ENCODE measurements around the gene HPCAL1.

Gene HPCAL1

GRCh38 chr2:10339647-10340592 is 37.2 kb downstream of the HPCAL1 start:
- Histone ChIP-seq H2BK15ac (replicated peaks; ENCODE audit: low read depth) (no peak overlapping the region), H3K27ac (ENCODE audit: low read depth, low read length) (no peak overlapping the region), H3K4ac (ENCODE audit: low read depth, low read length) (no peak overlapping the region), H4K5ac (ENCODE audit: low read length) (no peak overlapping the region), H3K4me2 (ENCODE audit: low read length) (no peak overlapping the region), H2AK5ac (ENCODE audit: low read length) (no peak overlapping the region), H3K18ac (ENCODE audit: low read length) (no peak overlapping the region), H3K9ac (ENCODE audit: low read length) (no peak overlapping the region), H3K56ac (ENCODE audit: low read length) (no peak overlapping the region), H2BK120ac (ENCODE audit: low read depth, low read length) (no peak overlapping the region), H3K4me3 (ENCODE audit: low read length) (no peak overlapping the region), H4K8ac (ENCODE audit: low read depth, low read length) (no peak overlapping the region), H3K36me3 (ENCODE audit: control insufficient read depth, insufficient read depth, low read length) (no peaks in the 10 kb centered on the region), H3K27me3 (ENCODE audit: insufficient read depth, low read length, poor library complexity) (no peaks in the 10 kb centered on the region), H3K23ac (ENCODE audit: low read length) (no peak overlapping the region), H3K79me2 (ENCODE audit: control insufficient read depth, insufficient read depth, low read length) (no peaks in the 10 kb centered on the region), H3K4me1 (ENCODE audit: control insufficient read depth, low read depth, low read length) (no peaks in the 10 kb centered on the region), H3K79me1 (ENCODE audit: low read length) (no peaks in the 10 kb centered on the region), H2BK5ac (ENCODE audit: low read length) (no peak overlapping the region)
- no peak for DNase-seq
- WGBS (ENCODE audit: extremely low coverage, insufficient coverage, low lambda C conversion rate): no CpG with 5 or more reads among the region's 17 CpGs

- H3K4me3 ChIP-seq (ENCODE audit: low read length): no peak overlapping the region
- H3K4me2 ChIP-seq (ENCODE audit: low read length): no peak overlapping the region
- DNase-seq: no peak
- H3K79me2 ChIP-seq (ENCODE audit: control insufficient read depth, insufficient read depth, low read length): no peaks in the 10 kb centered on the region
- no peaks in the 10 kb centered on the region for H3K27me3 ChIP-seq (ENCODE audit: insufficient read depth, low read length, poor library complexity)
- no peak overlapping the region for H2AK5ac ChIP-seq (ENCODE audit: low read length)
- H3K4me1 ChIP-seq (ENCODE audit: control insufficient read depth, low read depth, low read length): no peaks in the 10 kb centered on the region
- no peaks in the 10 kb centered on the region for H3K79me1 ChIP-seq (ENCODE audit: low read length)
- H3K4ac ChIP-seq (ENCODE audit: low read depth, low read length): no peak overlapping the region
- H3K9ac ChIP-seq (ENCODE audit: low read length): no peak overlapping the region
- H2BK15ac ChIP-seq (replicated peaks; ENCODE audit: low read depth): no peak overlapping the region
- H4K5ac ChIP-seq (ENCODE audit: low read length): no peak overlapping the region
- H3K23ac ChIP-seq (ENCODE audit: low read length): no peak overlapping the region
- no peak overlapping the region for H3K56ac ChIP-seq (ENCODE audit: low read length)
- H3K27ac ChIP-seq (ENCODE audit: low read depth, low read length): no peak overlapping the region
- no CpG with 5 or more reads among the region's 7 CpGs for WGBS (ENCODE audit: extremely low coverage, insufficient coverage, low lambda C conversion rate)
- H3K36me3 ChIP-seq (ENCODE audit: control insufficient read depth, insufficient read depth, low read length): no peaks in the 10 kb centered on the region
- no peak overlapping the region for H2BK5ac ChIP-seq (ENCODE audit: low read length)
- H2BK120ac ChIP-seq (ENCODE audit: low read depth, low read length): no peak overlapping the region
- H4K8ac ChIP-seq (ENCODE audit: low read depth, low read length): no peak overlapping the region
- H3K18ac ChIP-seq (ENCODE audit: low read length): no peak overlapping the region
Measured at GRCh38 chr2:10340593-10340975, 37.9 kb downstream of the HPCAL1 start.

GRCh38 chr2:10341193-10341592 is 38.5 kb downstream of the HPCAL1 start:
- no peak overlapping the region for H3K56ac ChIP-seq (ENCODE audit: low read length)
- DNase-seq: no peak
- no peak overlapping the region for H3K23ac ChIP-seq (ENCODE audit: low read length)
- no peak overlapping the region for H3K4ac ChIP-seq (ENCODE audit: low read depth, low read length)
- H3K9ac ChIP-seq (ENCODE audit: low read length): no peak overlapping the region
- H4K5ac ChIP-seq (ENCODE audit: low read length): no peak overlapping the region
- no peak overlapping the region for H3K18ac ChIP-seq (ENCODE audit: low read length)
- H4K8ac ChIP-seq (ENCODE audit: low read depth, low read length): no peak overlapping the region
- H3K36me3 ChIP-seq (ENCODE audit: control insufficient read depth, insufficient read depth, low read length): no peaks in the 10 kb centered on the region
- H3K79me1 ChIP-seq (ENCODE audit: low read length): no peaks in the 10 kb centered on the region
- no peaks in the 10 kb centered on the region for H3K4me1 ChIP-seq (ENCODE audit: control insufficient read depth, low read depth, low read length)
- H3K79me2 ChIP-seq (ENCODE audit: control insufficient read depth, insufficient read depth, low read length): no peaks in the 10 kb centered on the region
- no peak overlapping the region for H2AK5ac ChIP-seq (ENCODE audit: low read length)
- H3K27ac ChIP-seq (ENCODE audit: low read depth, low read length): no peak overlapping the region
- no peak overlapping the region for H2BK5ac ChIP-seq (ENCODE audit: low read length)
- H3K4me3 ChIP-seq (ENCODE audit: low read length): no peak overlapping the region
- WGBS (ENCODE audit: extremely low coverage, insufficient coverage, low lambda C conversion rate): no CpG with 5 or more reads among the region's 8 CpGs
- no peak overlapping the region for H2BK15ac ChIP-seq (replicated peaks; ENCODE audit: low read depth)
- H3K4me2 ChIP-seq (ENCODE audit: low read length): no peak overlapping the region
- no peaks in the 10 kb centered on the region for H3K27me3 ChIP-seq (ENCODE audit: insufficient read depth, low read length, poor library complexity)
- no peak overlapping the region for H2BK120ac ChIP-seq (ENCODE audit: low read depth, low read length)

GRCh38 chr2:10342245-10342951 is 39.7 kb downstream of the HPCAL1 start:
- no peak overlapping the region for H2BK5ac ChIP-seq (ENCODE audit: low read length)
- H3K4me2 ChIP-seq (ENCODE audit: low read length): no peak overlapping the region
- no peak overlapping the region for H3K4ac ChIP-seq (ENCODE audit: low read depth, low read length)
- H4K8ac ChIP-seq (ENCODE audit: low read depth, low read length): no peak overlapping the region
- H3K36me3 ChIP-seq (ENCODE audit: control insufficient read depth, insufficient read depth, low read length): no peaks in the 10 kb centered on the region
- no peaks in the 10 kb centered on the region for H3K4me1 ChIP-seq (ENCODE audit: control insufficient read depth, low read depth, low read length)
- no peak overlapping the region for H2BK15ac ChIP-seq (replicated peaks; ENCODE audit: low read depth)
- H4K5ac ChIP-seq (ENCODE audit: low read length): no peak overlapping the region
- H3K4me3 ChIP-seq (ENCODE audit: low read length): no peak overlapping the region
- H3K9ac ChIP-seq (ENCODE audit: low read length): no peak overlapping the region
- H3K79me1 ChIP-seq (ENCODE audit: low read length): no peaks in the 10 kb centered on the region
- no peak overlapping the region for H3K18ac ChIP-seq (ENCODE audit: low read length)
- H2AK5ac ChIP-seq (ENCODE audit: low read length): no peak overlapping the region
- H3K56ac ChIP-seq (ENCODE audit: low read length): no peak overlapping the region
- no peaks in the 10 kb centered on the region for H3K79me2 ChIP-seq (ENCODE audit: control insufficient read depth, insufficient read depth, low read length)
- no peak overlapping the region for H3K27ac ChIP-seq (ENCODE audit: low read depth, low read length)
- no peak overlapping the region for H3K23ac ChIP-seq (ENCODE audit: low read length)
- no CpG with 5 or more reads among the region's 18 CpGs for WGBS (ENCODE audit: extremely low coverage, insufficient coverage, low lambda C conversion rate)
- H2BK120ac ChIP-seq (ENCODE audit: low read depth, low read length): no peak overlapping the region
- H3K27me3 ChIP-seq (ENCODE audit: insufficient read depth, low read length, poor library complexity): no peaks in the 10 kb centered on the region
- DNase-seq: no peak

GRCh38 chr2:10343191-10343590 is 40.5 kb downstream of the HPCAL1 start:
- Histone ChIP-seq H3K36me3 (ENCODE audit: control insufficient read depth, insufficient read depth, low read length) (no peaks in the 10 kb centered on the region), H4K5ac (ENCODE audit: low read length) (no peak overlapping the region), H3K4ac (ENCODE audit: low read depth, low read length) (no peak overlapping the region), H3K79me2 (ENCODE audit: control insufficient read depth, insufficient read depth, low read length) (no peaks in the 10 kb centered on the region), H3K56ac (ENCODE audit: low read length) (no peak overlapping the region), H2AK5ac (ENCODE audit: low read length) (no peak overlapping the region), H3K4me1 (ENCODE audit: control insufficient read depth, low read depth, low read length) (no peaks in the 10 kb centered on the region), H3K4me3 (ENCODE audit: low read length) (no peak overlapping the region), H3K4me2 (ENCODE audit: low read length) (no peak overlapping the region), H3K9ac (ENCODE audit: low read length) (no peak overlapping the region), H3K79me1 (ENCODE audit: low read length) (no peaks in the 10 kb centered on the region), H3K27me3 (ENCODE audit: insufficient read depth, low read length, poor library complexity) (no peaks in the 10 kb centered on the region), H3K27ac (ENCODE audit: low read depth, low read length) (no peak overlapping the region), H3K23ac (ENCODE audit: low read length) (no peak overlapping the region), H3K18ac (ENCODE audit: low read length) (no peak overlapping the region), H2BK15ac (replicated peaks; ENCODE audit: low read depth) (no peak overlapping the region), H2BK5ac (ENCODE audit: low read length) (no peak overlapping the region), H4K8ac (ENCODE audit: low read depth, low read length) (no peak overlapping the region), H2BK120ac (ENCODE audit: low read depth, low read length) (no peak overlapping the region)
- DNase-seq: no peak
- no CpG with 5 or more reads among the region's 3 CpGs for WGBS (ENCODE audit: extremely low coverage, insufficient coverage, low lambda C conversion rate)
